DMS 273 (cell line): ENCODE measurements around the gene MATN3.

Experiments
- DNase-seq: peaks from one replicate; lab custom pipeline; 2025; ENCODE audit not compliant: unreplicated experiment; lab: John Stamatoyannopoulos, UW

MATN3 gene

DNA sequence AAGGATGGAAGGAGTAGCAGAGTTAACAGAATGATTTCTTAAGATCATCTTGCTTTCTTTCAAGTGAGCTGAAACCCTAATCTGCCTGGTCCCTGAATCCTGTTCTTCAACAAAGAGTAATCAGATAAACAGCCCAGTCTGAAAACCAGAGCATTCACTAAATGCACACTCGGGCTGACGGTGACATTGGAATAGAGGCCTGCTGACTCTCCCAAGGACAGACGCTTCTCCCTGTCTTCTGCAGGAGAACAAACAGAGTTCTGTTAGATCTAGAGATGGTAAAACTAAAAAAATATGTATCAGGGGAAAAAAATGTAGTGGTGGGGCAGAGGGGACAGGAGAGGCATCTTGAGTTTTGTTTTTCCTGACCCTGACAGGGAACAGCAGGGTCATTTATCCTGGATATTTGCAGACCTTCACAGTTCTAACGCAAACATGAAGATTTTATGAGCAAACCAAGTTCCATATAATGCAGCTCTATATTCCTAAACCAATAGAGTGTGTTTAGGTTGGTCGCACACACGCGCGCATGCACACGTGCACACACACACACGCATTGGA is 7.3 kb downstream of the MATN3 start:
- DNase-seq = no peak

DNA sequence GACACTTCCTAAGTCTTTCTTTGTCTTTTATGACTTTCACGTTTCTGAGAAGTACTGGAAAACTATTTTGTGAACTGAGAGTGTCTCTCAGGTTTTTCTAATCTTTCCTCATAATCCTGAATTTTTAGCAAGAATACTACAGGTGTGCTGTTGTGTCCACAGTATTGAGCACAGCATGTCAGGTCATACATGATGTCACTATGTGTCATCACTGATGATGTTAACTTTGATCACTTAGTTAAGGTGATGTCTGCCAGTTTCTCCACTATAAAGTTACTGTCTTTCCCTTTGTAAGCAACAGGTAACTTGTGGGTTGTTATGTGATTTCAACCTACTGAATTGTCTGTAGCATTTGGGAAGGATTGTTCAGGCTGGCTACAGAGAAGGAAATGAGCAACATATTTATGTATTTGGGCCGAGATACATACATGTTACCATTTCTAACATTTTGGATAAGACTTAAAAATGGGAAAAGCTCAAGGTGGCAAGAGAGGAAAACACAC is 11.1 kb downstream of the MATN3 start:
- DNase-seq = no peak

DNA sequence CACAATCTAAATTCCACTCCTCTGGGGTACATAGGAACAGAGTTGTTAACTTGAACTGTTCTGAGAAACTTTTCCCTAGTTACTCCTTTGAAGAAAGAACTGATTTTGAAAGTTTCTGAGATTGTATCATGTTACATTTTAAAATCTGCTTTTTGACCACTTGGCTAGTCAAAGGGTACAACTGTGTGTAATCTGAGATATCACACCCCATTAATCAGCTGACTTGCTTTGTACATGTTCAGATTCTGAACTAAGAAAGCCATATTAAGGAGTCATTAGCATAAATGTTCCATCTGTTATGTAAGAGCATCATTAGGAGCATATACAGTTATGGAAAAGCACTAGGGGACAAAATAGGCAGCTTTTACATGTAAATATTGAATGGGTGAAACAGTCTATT is 18.7 kb downstream of the MATN3 start:
- peak; percentile 47 for DNase-seq

DNA sequence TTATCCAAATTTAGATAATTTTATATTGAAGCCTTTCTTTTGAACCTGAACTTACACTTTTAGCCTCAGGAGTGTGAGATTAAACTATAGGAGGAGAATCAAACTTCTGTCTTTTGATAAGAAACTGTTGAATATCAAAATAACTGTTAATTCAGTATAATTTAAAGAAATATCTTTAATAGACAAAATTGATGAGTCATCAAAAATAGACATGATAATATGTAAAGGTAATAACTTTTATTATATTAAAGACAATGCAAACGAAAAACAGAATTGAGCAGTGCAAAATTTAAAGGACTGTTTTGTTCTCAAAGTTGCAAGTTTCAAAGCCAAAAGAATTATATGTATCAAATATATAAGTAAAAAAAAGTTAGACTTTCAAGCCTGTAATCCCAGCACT is 20.6 kb downstream of the MATN3 start:
- no peak for DNase-seq

DNA sequence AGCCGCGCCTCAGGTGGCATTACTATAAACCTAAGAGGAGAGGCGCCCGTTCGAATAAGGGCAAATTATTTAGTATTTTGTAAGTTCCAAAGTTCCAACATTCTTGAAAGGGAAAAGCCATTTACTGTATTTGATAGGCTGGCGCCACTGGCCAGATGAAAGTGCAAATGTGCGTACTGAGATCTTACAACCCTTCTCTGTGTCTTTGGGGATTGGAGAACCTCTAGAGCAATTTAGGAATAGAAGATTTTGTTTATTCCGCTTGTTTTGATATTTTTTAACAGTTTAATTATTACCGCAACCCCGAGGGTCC is 22.1 kb downstream of the MATN3 start:
- DNase-seq = no peak

DNA sequence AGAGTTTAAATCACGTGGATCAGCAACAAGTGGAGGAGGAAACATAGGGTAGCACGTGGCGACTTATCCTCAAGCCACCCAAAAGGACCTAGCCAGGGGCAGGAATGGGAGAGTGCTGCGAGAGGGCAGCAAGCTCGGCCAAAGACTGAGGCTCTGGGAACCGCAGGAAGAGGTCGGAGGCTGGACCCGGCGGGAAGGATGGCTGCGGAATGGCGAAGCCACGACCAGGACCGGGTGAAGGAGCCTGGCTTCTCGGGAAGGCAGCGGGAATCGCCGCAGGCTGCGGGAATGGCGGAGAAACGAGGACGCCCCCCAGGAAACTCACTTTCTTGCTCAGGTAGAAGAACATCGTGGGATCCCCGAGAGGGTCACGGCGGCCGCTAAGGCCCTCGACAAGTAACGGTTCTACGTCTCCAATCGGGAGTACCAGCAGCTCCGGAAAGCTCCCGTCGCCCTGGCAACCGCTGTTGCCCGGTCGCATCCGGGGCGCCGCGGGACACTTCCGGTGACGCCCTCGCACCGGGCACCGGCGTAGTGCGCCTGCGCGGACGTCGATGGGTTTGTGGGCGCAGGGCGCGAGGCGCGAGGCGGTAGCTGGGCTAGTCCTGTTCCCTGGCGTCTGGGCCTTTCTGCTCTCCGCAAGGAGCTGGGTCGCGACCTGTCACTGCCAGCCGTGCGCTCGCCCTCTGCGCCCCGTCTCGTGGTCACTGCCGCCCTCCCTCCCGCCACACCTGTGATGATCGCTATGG is 22.6 kb downstream of the MATN3 start, which contains the start of gene WDR35:
TSS of gene WDR35 (minus strand) at position 439 of the 749 bp plus-strand sequence. CDS start at position 349, 90 bp downstream.
- DNase-seq = peak; percentile 98

DNA sequence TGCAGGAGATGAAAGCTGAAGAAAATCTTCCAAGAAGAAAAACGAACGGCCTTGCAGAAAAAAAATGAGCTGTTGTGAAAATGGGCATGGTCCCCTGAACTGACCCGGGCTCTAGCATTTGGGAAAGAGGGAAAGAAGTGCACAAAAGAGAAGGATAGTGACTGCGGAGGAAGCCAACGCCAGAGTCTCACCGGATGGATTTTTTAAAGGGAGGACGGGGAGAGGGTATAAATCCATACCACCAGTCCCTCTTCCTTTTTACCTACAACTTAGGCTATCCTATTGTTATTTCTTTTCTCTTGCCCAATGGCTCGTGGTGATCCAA is 23.2 kb downstream of the MATN3 start:
- DNase-seq = no peak

DNA sequence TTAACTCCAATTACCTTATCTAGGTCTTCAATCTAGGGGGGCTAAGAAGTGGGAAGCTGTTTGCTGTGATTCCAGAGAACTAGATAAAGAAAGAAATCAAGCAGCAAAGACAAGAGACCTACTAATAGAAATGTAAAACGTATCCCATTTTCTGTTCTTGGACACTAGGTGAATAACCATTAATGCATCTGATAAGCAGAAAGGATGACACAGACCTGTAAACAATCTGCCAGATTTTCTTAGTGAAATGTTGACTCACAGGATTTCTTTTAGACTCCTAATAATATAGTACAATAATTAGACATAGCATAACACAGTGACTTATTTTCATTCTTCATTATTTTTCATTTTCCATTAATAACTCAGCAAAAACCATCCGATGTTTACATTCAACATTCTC is 23.9 kb downstream of the MATN3 start:
- no peak for DNase-seq

DNA sequence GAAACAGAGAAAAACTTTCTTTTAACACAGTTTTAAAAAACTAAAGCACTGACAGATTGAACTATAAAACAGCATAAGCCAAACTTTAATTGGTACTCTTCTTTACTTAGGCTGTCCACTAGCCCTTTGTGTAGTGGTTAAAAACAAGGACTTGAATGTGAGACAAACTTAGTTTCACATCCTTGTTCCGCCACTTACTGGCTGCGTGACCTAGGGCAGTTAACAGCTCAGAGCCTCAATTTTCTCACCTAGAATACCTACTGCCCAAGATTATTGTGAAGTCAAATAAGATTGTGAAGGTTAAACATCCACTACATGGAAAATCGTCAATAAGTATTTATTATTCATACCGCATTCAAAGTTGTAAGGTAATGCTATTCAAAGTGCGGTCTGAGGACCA is 24.5 kb downstream of the MATN3 start:
- no peak for DNase-seq

DNA sequence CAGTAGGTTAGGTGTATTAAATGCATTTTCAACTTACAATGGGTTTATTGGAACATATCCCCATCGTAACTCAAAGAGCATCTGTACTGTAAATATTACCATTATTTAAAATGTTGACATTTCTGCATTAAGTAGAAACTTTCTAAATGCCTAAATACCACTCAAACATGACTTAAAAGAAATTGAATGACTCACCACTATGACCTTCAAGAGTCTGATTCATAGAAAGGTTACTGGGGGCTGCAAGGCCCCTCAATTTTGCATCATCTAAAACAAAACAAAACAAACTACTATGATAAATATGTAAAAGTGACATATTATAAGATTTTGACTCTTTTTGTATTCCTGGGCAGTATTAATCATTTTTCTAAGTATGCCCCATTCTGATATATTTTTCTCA is 30.2 kb downstream of the MATN3 start:
- DNase-seq = no peak

DNA sequence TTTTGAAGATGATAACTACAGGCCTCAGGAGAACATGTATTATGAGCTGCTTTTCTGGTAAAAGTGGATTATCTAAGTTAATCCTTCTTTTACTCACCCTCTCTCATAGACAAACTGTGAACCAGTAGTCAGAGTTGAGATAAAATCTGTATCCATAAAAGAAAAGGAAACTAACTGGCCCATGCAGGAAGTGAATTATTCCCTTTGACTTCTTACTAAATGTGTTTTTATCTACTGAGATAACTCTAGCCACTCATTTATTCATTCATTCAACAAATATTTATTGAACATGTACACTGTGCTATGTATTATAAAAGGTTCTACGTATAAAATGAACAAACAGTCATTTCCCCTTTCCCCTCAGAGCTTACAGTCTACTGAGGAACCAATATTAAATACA is 32.5 kb downstream of the MATN3 start:
- DNase-seq = no peak

DNA sequence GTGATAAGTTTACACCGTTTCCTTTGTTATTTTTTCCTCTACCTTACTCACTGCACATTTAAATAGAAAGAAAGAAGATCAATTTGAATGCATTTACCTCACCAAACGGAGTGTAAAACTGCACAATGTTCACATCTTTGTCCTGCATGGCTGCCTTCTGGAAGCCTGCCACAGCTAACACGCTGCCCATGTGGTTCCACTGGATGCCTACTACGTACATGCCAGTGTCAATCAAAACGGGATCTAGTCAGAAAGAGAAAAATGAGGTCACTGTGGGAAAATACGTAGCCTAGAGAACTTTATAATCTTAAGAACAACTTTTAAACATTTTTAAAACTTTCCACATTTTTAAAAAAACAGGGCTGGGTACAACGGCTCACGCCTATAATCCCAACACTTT is 39.0 kb downstream of the MATN3 start:
- no peak for DNase-seq

DNA sequence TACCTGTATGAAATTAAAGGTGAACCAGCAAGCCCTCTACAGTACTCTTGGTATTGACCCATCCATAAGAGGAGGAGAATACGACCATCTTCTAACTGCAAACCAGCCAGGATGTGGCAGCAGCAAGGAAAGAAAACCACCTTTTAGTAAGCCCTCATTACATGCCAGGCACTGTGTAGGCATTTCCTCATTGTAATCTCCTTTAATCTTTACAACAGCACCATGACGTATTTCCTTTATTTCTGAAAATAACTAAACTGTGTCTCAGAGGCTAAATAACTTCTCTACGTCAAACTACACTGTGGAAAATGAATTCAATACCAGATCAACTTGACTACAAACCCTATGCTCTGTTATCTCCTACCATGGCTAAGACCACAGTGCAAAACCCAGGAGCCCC is 40.8 kb downstream of the MATN3 start:
- no peak for DNase-seq

DNA sequence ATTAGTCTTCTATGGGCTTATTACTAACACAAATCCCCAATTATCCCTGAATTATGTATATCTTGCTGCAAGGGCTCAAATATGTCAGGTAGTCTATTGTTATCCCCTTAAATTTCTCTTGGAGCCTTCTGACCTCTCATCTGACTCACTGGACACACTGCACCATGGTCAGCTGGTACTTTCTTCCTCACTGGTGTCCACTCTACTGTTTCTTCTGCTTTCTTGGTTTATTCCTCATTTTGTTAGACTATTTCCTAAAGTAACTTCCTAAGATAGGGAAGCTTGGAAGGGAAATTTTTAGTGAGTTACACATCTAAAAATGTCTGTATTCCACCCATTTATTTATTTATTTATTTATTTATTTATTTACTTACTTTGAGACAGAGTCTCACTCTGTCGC is 49.1 kb downstream of the MATN3 start:
- no peak for DNase-seq

DNA sequence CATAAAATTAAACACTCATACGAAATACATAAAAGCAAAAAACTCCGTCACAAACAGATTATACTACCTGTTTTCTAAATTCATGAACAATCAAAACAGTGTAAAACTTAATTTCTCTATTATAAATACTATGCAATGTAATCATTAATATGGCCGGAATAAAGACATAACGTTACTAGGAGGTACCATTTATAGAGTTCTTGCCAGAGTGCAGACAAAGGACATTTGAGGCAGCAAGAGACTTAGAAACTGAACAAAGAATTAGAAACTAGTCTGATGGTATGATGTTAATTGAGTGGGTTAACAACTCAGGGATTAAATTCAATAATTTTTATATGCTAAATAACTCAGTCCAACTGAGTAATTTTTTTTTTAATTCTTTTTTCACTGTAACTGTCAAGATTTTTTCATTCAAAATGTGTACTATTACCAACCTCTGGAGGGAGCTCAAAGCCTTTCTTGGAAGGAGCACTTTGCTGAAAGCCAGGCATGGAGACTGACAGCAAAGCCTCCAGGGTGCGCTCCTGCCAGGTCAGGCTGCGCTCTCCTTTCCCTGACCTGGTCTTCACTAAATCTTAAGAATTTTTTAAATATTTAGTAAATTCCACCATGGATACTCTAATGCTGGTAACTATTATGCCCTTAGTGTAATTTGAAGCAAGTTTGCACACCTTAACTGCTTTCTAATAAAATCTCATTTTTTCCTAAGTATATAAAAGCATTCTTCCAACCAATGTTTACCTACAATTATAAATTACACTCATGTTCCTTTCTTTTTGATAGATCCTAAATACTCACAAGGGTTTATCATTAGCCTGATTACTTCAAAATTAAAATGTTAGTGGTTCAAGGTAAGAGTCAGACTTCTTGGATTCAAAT is 56.7 kb downstream of the MATN3 start:
- DNase-seq = peak; percentile 78

DNA sequence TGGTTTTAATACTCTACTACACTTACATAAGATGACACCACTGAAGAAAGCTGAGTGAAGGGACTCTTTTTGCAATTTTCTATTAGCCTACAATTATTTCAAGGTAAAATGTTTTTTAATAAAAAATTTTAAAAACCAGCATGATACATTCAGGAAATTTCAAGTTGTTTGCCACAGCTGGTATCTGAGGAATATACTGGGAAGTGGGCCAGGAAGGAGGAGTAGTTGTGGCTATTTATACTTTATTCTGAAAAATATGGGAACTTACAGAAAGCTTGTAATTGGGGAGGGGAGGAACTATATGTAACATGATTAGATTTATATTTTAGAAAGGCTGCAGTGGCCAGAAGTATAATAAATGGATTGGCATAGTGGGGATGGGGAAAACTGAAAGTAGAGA is 63.4 kb downstream of the MATN3 start:
- no peak for DNase-seq

DNA sequence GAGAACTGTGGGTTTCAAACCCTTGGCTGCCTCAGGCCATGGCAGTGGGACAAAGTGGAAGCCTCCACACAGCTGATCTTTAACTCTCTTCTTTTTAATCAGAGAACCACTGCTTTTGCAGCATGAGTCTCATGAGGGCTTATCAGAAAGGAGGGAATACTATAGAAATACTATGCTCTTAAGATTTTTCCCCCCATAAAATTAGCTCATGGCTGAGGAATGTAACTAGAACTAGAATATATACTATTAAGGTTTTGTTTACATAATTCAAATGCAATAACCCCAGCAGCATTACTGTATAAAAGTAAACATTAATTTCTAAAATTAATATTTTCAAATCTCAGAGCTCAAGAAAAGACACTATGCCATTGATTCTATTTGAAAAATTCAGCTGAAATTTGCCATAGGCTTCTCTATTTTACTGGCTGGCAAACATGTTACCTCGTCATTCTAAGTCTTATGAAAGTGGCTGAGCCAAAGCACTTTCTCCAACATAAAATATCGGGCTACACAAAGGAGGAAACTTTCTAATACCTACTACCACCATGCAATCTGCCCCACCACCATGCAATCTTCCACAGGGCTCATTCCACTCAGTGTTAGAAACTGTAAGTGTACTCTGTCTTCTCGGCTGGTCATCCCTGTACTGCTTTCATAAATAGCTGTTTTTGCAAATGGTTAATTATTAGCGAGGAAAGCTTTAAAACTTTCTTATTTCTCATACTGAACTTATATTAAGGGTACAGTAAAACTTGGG is 65.1 kb downstream of the MATN3 start:
- DNase-seq = no peak

DNA sequence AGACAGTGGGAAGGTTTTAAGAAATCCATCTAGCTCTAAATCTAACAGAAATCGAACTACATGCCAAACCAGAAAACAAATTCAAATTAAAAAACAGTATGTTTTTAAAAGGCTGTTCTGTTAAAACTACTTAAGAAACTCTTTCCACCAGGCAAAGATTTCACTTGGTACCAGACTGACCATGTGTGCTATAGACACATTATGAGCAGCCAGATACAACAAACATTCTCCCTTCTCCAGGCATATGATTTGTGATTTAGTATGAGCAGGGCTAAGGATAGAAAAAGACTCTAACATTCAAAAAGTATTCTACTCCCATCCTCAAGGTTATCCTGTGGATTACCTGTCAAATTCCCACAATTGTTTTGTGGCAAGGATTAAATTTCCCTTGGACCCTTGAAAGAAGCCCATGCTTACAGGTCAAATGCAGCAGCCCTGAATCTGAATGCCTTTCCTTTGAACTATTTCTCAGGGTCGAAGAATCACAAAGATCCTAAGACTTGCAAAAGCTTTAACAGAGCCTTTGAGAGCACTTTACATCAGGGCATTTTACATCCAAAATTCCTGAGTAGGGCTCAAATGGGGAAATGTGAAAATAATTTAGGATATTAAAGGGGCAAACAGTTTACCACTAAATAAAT is 68.1 kb downstream of the MATN3 start:
- DNase-seq = no peak

DNA sequence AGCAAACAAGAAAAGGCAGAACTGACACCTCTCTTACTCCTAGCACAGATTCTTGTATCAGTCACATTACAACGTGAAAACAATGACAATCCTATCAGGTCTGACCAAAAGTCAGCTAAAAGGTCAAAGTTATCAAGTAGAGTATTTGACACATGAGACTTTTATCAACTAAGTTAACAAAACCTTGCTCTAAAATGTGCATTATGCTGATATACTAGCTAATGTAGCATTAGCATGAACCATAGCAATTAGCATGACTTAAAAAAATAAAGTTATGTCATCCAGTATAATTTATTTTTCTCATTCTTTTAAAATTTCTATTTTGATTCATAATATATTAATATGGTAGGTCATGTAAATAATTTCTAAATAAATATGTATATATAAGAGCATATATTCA is 69.3 kb downstream of the MATN3 start:
- DNase-seq = no peak

DNA sequence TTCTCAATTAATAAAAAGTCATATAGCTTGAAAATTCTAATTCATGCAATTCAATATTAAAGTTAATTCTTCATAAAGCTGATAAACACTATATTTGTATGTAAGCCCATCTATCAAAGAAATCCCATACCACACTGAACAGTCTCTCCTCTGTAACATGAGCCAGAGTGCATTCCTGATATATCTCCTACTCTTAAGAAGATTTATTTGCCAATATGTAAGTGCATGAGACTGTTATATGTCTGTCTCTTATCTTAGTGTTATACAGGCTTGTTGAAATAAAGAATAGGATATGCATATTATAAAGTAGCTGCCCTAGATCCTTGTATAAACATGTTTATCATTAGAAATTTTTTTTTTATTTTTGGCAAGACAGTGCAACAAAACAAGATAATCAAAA is 70.3 kb downstream of the MATN3 start:
- DNase-seq = no peak
